Measurements from ENCODE around the gene PLEKHA7.

The PLEKHA7 gene

GRCh38 chr11:16780146-16780545, 234.1 kb downstream of the PLEKHA7 start:
- TF ChIP-seq CTCF (IDR thresholded peaks at IDR 0.05; ENCODE audit: extremely low read depth, missing control alignments), result no peak
- DNase-seq (ENCODE audit: low spot score), result no peak

GRCh38 chr11:16779436-16779835, 234.8 kb downstream of the PLEKHA7 start:
- no peak for TF ChIP-seq CTCF (IDR thresholded peaks at IDR 0.05; ENCODE audit: extremely low read depth, missing control alignments)
- DNase-seq (ENCODE audit: low spot score), result no peak

GRCh38 chr11:16778876-16779275, 235.3 kb downstream of the PLEKHA7 start:
- no peak for TF ChIP-seq CTCF (IDR thresholded peaks at IDR 0.05; ENCODE audit: extremely low read depth, missing control alignments)
- no peak for DNase-seq (ENCODE audit: low spot score)

- TF ChIP-seq CTCF (IDR thresholded peaks at IDR 0.05; ENCODE audit: extremely low read depth, missing control alignments), result no peak
- DNase-seq (ENCODE audit: low spot score), result no peak
Observed at GRCh38 chr11:16778286-16778685, 235.9 kb downstream of the PLEKHA7 start.

GRCh38 chr11:16777613-16777975, 236.6 kb downstream of the PLEKHA7 start:
- no peak for TF ChIP-seq CTCF (IDR thresholded peaks at IDR 0.05; ENCODE audit: extremely low read depth, missing control alignments)
- no peak for DNase-seq (ENCODE audit: low spot score)

GRCh38 chr11:16776711-16777612, 237.3 kb downstream of the PLEKHA7 start:
- no peak for TF ChIP-seq CTCF (IDR thresholded peaks at IDR 0.05; ENCODE audit: extremely low read depth, missing control alignments)
- no peak for DNase-seq (ENCODE audit: low spot score)

- no peak for DNase-seq (ENCODE audit: low spot score)
- no peak for TF ChIP-seq CTCF (IDR thresholded peaks at IDR 0.05; ENCODE audit: extremely low read depth, missing control alignments)
Observed at GRCh38 chr11:16775614-16776283, 238.5 kb downstream of the PLEKHA7 start.
